HG03432 (cell line): Measurements from ENCODE around the gene FCGR2B.
"Not testable (repeated sequence)": the region's sequence is repeated elsewhere in the genome, so short reads cannot be mapped to it uniquely, and the experiment has no call there.

Experiments
- ATAC-seq: cut with Tn5 transposase; IDR thresholded peaks from one replicate; pipeline ENCODE4 v1.9.1; 2021; ENCODE audit warnings: mild to moderate bottlenecking, moderate library complexity; ENCODE audit not compliant: unreplicated experiment

FCGR2B gene

GRCh38 chr1:161702250-161702649 is 39.3 kb downstream of the FCGR2B start:
- no peak for ATAC-seq

DNA sequence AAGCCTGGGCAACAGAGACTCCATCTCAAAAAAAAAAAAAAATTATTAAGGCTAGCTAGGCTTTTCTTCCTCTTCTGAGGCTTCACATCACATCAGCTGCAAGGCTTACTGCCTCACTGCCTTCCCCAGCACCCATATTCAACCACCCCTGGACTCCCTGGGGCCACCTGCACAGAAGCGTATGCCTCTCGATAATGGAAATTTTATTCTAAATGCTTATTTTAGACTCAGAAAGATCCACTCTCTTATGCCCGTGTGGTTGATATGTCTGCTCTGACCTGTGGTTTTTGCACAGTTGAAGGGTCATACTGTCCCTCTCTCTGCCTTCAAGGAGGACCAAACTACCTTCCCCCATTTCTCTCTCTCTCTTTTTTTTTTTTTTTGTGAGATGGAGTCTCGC is 42.6 kb downstream of the FCGR2B start:
- ATAC-seq, result peak; percentile 29

DNA sequence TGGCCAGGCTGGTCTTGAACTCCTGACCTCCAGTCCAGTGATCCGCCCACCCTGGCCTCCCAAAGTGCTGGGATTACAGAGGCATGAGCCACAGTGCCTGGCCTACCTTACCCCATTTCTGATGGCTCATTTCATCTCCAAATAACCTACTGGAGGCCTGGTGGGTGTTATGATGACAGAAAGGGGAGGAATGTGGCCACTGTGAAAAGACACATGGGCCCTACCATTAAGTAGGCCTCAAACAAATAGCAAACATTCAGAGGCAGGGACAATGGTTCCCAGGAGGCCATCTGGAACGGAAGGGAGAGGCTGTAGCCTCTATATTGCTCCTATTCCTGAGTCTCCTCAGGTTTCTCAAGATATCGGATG is 43.2 kb downstream of the FCGR2B start:
- ATAC-seq, result no peak

DNA sequence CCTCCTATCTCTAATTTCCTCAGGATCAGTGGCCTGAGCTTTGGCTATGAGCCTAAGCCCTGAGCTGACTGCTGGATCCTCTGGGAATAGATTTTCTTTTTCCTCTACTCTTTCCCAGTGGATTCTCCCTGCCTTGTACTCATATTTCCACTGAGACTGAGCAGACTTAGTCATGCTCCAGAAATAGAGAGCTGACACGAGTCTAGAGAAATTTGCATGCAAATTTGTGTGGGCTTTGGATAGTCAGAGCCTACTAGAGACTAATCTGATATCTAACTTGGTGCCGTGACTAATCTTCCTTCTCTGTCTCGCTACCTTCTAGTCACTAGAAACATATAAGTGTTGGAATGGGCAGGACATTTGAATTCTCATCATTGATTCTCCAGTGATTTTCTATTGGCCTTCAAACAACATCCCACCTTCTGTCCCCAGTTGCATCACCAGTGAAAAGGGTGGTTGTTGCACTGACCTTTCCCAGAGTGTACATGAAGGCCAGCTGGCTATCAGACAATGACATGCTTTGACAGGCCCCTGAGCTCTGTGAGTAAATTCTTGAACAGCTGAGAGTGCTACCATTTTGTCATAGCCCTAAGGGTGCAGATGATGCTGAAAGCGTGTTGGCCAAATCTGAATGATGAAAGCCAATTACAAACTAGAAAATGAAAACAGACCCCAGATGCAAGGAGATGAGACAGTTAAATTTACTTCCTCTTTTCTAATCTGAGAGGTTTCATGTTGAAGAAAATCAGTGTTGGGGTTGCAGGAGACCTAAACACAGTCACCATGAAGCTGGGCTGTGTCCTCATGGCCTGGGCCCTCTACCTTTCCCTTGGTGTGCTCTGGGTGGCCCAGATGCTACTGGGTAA is 43.8 kb downstream of the FCGR2B start, which contains the start of gene FCRLA:
FCRLA (plus strand) TSS at position 748 of the 866 bp plus-strand sequence; CDS start at position 784, 36 bp downstream.
- ATAC-seq, result peak; percentile 72

DNA sequence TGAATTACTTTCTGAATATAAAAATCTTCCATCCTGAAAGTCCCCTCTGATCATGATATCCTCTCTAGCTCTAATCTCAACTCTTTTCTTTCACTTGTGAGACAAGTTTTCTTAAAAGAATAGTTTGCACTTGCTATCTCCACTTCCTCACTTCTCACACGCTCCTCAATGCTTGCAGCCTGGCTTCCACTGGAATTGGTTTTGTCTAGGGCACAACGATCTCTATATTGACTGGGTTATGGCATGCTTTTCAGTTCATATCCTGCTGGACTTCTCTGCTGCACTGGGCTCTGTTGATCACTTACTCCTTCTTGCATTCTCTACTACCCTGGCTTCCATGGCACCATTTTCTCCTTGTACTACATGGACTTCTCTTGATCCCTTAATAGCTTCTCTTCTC is 44.6 kb downstream of the FCGR2B start:
- ATAC-seq, result no peak

GRCh38 chr1:161709373-161709772 is 46.4 kb downstream of the FCGR2B start:
- ATAC-seq, result no peak

- no peak for ATAC-seq
Measured at GRCh38 chr1:161710560-161710959, 47.6 kb downstream of the FCGR2B start.

DNA sequence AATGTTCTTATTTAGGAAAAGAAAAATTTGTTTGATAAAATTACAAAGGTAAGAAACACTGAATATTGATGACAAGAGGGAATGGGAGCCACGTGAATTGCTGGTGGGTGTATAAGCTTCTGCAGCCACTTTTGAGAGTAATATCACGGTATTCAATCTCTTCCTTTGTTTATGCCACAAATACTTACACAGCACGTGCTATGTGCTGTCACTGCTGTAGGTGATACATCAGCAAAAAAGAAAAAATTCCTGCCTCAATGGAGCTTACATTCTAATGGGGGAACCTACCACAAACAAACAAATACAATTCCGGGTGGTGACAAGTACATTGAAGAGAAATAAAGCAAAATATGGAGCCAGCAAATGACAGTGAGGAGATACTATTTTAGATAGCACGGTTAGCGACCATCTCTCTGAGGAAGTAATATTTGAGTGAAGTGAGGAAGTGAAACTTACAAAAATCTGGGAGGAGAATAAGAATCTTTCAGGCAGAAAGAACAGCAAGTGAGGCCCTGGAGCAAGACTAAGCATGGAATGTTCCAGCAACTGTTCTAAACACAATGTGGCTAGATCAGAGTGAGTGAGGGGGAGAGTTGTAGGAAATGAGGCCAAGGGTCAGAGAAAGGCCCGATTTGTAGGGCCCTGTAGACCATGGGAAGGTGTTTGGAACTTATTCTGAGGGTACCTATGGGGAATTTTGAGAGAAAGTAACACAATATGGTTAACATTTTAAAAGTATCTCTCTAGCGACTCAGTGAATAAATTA is 55.8 kb downstream of the FCGR2B start:
- peak; percentile 61 for ATAC-seq

DNA sequence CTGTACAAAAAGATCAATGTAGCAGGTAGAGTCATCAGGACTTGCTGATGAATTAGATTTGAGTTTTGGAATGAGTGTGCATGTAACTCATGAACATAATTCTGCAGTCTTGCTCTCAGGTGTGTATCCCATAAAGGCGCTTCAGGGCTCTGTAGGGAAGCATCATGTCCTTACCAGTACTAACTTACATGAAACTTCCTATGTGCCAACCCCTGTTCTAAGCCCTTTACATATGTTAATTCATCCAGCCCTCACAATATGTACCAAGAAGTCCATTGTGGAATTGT is 56.3 kb downstream of the FCGR2B start:
- ATAC-seq, result peak; percentile 56

DNA sequence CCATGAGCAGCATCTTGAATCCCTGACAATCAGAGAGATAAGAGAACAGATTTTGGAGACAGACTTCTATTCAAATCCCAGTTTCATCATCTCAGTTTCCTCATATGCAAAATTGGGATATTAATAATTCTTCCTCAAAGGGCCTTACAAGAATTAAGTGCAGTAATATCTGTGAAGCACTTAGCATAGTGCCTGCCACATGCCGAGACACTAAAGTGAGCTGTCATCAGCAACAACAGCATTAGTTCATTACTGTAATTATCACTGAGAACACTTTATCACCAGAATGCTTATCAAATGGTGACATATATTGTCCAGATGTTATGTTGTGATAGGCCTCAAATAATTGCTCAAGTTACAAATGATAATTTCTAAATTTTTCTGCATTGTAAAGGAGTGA is 57.5 kb downstream of the FCGR2B start:
- ATAC-seq, result no peak

DNA sequence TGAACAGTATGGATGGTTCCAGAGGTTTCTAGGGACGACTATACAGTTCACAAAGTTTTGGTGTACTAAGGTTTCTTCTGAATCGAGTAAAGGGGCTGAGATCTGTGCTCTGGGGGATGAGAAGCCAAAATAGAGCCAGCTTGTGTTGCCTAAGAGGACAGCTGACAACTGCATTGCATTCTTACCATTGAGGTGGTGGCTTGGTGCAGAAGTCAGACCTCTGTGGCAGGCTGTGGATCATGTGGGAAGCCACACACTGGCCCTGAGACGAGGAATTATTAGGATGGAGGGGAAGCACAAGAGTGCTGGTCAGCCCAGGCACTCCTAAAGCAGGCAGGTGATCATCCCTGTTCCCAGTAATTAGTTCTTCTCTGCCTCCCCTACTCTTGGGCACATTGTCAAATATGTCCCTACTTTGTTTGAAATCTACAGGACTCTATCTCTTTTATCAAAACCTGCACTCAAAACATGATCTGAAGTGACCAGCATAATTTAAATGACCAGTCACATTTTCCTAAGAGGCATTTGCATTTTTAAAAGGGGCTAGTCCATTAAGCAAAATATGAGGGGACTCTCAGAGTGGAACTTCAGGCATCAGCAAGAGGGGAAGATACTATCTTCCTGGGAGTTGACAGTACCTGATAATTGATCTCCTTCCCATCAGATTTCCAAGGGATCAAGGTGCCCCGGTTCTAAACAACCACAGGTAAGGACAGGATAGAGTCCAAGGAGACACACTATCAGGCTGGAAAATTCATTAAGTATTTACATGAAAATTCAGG is 58.2 kb downstream of the FCGR2B start, which contains the start of gene FCRLB:
FCRLB (plus strand) TSS at position 589 of the 782 bp plus-strand sequence. CDS start 1,129 bp downstream, outside the sequence.
- no peak for ATAC-seq

DNA sequence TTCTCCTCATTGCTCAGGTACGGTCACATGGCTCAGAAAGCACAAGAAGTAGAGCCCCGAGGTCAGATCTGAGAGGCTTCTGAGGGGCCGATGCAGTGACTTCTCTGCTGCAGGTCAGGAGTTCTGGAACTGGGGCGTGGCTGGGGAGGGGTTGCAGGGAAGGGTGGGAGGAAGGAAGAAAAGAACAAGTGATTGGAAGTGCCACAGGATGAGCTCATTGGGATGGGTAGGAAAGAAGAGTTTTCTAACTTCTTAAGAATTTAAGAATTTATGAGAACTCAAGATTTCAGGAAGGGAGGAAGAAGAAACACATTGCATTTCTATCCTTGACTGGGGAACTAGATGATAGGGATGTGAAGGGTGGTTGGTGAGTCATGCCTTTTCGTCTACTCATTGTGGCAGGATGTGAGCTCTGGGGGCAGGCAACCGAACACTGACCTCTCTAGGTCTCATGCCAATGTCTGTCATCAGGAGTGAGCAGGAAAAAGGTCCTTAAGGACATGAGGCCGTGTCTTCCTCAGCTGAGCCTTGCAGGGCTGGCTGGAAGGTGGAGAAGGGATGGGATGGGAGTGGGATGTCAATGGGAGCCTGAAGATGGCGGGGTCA is 58.9 kb downstream of the FCGR2B start:
- ATAC-seq, result peak; percentile 20

GRCh38 chr1:161722406-161722805 is 59.5 kb downstream of the FCGR2B start:
- ATAC-seq, result no peak

- no peak for ATAC-seq
Measured at GRCh38 chr1:161723459-161724141, 60.7 kb downstream of the FCGR2B start.

GRCh38 chr1:161725258-161725907 is 62.4 kb downstream of the FCGR2B start:
- ATAC-seq, result not testable (repeated sequence)

- ATAC-seq, result peak; percentile 21
Measured at GRCh38 chr1:161725908-161726472, 63.0 kb downstream of the FCGR2B start.

GRCh38 chr1:161726473-161727255 is 63.7 kb downstream of the FCGR2B start:
- ATAC-seq, result peak; percentile 58

DNA sequence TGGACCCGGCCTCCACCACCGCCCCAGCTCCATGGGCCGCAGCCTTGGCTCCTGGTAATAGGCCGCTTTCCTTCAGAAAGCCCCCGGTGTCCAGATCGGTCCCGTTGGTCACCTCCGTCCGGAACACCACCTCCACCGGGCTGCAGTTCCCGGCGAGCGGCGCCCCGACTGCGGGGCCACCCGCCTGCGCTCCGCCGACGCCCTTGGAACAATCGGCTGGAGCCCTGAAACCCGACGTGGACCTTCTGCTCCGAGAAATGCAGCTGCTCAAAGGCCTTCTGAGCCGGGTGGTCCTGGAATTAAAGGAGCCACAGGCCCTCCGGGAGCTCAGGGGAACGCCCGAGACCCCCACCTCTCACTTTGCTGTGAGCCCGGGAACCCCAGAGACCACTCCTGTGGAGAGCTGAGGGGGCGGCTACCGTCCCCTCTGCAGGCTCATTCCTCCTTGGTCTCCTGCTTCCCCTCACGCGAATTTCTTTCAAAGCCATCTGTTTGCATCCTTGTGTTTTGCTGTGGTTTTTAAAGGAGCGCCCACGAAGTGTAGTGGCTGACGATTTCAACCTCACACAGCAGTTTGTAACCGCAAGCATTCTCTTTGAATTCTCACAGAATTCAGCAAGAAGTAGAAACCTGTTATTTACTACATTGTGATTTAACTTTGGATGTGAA is 64.4 kb downstream of the FCGR2B start:
- ATAC-seq, result peak; percentile 14
